Suprapubic skin (tissue), 4 donors: Measurements from ENCODE around the gene TBC1D17.

Experiments used
- POLR2A ChIP-seq, 2 donors: fragments of 450-650 bp; IDR thresholded peaks; one replicate each; pipeline ENCODE4 v1.6.1; 2017; ENCODE audit warnings: antibody characterized with exemption in 2 of 2, mild to moderate bottlenecking in 2 of 2, moderate library complexity in 2 of 2
- POLR2AphosphoS5 ChIP-seq, 3 donors: sonication (generic); formaldehyde crosslinking; IDR thresholded peaks; one replicate each; pipeline ENCODE4 v1.6.1; 2017; ENCODE audit warnings: antibody characterized with exemption in 3 of 3
- TF ChIP-seq, protein P1 (sequence below), 2 donors: fragments of 200-600 bp in 1 of 2; fragments of 450-650 bp in 1 of 2; sonication (generic) in 1 of 2; IDR thresholded peaks; one replicate each; pipeline ENCODE4 v1.5.1; 2016 to 2019; ENCODE audit warnings: antibody characterized with exemption in 2 of 2, mild to moderate bottlenecking in 1 of 2, moderate library complexity in 1 of 2

DNA sequence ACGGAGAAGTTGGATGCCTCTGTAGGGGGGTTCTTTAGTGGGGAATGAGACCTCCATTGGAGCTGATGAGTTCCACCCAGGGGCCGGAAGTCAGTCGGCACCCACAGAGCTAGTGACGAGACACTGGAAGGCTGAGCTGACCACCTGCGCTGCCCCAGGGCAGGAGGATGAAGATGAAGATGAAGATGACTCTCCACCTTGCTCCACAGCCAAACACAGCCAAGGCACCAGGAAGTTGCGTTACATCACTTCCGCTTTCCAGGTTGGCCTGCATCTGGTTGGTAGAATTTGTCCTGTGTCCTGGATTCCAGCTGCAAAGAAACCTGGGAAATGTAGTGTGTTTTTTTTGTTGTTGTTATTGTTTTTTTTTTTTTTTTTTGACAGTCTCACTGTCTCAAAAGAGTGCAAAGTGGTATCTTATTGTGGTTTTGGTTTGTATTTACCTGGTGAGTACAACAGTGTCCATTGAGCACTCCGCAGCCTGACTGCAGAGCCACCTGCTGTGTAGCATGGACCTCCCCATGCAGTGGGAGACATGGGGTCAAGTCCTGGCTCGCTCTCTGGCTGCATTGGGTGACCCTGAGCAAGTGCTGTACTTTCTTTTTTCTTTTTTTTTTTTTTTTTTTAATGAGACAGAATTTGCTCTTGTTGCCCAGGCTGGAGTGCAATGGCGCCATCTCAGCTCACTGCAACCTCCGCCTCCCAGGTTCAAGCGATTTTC, 1.9 kb downstream of the TBC1D17 start:
- TF ChIP-seq, protein P1, sequence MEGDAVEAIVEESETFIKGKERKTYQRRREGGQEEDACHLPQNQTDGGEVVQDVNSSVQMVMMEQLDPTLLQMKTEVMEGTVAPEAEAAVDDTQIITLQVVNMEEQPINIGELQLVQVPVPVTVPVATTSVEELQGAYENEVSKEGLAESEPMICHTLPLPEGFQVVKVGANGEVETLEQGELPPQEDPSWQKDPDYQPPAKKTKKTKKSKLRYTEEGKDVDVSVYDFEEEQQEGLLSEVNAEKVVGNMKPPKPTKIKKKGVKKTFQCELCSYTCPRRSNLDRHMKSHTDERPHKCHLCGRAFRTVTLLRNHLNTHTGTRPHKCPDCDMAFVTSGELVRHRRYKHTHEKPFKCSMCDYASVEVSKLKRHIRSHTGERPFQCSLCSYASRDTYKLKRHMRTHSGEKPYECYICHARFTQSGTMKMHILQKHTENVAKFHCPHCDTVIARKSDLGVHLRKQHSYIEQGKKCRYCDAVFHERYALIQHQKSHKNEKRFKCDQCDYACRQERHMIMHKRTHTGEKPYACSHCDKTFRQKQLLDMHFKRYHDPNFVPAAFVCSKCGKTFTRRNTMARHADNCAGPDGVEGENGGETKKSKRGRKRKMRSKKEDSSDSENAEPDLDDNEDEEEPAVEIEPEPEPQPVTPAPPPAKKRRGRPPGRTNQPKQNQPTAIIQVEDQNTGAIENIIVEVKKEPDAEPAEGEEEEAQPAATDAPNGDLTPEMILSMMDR (IDR thresholded peaks at IDR 0.05): no peak
- TF ChIP-seq POLR2A (IDR thresholded peaks at IDR 0.05) (no peak), POLR2AphosphoS5 (IDR thresholded peaks at IDR 0.05) (no peak)
